DMS114 treated with DMSO at 0.1 percent for 48 hours (cell line): Measurements from ENCODE around the gene CALHM1.
"Not testable (repeated sequence)": the region's sequence is repeated elsewhere in the genome, so short reads cannot be mapped to it uniquely, and the experiment has no call there.

Experiments
- DNase-seq: peaks from one replicate; lab custom pipeline; 2025; ENCODE audit not compliant: unreplicated experiment; lab: John Stamatoyannopoulos, UW

The CALHM1 gene

DNA sequence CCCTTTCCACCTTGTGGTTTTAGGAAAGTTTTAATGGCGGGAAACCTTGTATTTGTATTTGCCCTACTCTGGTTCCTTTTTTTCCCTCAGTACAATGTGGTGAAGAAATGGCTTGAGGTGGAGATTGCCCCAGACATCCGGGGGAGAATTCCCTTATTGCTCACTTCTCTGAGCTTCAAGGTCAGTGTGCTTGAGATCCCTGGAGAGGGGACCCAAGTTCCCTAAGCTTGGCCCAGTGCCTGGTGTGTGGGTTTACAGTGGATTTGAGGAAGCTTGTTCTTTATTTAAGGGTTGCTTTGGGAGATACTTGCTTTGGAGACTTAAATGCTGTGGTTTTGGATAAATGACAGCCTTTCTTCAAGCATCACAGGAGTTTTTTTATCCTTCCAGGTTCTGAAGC, 24.8 kb downstream of the CALHM1 start:
- no peak for DNase-seq

DNA sequence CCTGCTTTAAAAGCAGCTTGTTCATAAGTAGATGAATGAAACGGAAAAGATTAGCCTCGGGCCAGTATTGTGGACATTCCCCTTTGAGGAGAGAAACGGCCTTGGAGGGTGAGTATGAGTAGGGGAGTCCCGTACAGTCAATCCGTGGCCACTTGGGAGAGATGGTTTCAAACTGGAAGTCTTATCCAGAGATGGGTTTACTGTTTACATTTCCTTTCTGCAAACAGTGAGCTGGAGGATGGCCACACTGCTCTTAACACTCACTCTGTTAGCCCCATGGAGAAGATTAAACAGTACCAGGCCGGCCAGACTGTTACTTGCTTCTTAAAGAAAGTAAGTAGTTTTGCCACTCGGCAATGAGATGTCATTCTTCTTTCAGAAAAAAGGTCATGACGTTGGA, 26.8 kb downstream of the CALHM1 start:
- no peak for DNase-seq

DNA sequence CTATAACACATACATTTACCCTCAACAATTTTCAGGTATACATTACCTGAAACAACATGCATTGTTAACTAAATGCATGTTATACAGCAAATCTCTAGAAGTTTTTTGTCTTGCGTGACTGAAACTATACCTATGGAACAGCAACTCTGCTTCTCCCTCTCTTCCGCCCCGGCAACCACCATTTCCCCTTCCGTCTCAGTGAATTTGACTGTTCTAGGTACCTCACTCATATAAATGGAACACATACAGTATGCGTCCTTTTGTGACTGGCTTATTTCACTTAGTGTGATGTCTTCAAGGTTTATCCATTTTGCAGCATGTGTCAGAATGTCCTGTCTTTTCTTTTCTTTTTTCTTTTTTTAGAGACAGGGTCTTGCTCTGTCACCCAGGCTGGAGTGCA, 29.1 kb downstream of the CALHM1 start:
- no peak for DNase-seq

DNA sequence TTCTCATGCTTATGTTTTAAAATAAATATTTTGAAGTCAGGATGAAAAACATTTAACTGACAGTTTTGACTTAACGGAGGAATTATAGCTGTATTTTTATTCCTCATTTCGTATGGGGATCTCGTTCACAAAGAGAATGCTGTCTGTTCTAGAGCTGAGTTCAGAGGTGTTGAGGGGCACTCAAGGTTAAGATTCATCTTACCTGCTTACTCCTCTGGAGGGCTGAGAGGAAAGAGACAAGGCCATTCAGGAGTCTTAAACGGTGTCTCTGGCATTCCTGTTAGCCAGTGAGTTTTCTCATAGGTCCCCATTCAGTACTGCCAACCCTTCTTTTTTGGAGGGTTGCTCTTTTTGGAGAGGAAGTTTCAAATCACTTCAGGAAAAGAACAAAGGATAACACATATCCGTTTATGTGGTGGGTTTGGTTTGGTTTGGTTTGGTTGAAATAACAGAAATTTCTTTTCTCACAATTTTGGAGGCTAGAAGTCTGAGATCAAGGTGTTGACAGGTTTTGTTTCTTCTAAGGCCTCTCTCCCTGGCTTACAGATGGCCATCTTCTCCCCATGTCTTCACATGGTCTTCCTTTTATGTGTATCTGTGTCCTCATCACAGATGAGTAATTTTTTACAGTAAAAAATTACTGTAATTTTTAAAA, 29.6 kb downstream of the CALHM1 start:
- no peak for DNase-seq

DNA sequence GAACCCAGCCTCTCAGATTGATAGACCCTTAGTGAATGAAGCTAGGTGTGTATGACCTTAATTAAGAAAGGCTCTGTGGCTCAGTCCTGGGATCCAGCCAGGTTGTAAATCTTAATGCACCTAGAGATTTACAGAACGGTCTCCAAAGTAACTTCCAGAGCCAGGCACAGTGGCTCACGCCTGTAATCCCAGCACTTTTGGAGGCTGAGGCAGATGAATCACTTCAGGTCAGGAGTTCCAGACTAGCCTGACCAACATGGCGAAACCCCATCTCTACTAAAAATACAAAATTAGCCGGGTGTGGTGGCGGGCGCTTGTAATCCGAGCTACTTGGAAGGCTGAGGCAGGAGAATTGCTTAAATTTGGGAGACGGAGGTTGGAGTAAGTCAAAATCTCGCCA, 30.8 kb downstream of the CALHM1 start:
- DNase-seq, result no peak

DNA sequence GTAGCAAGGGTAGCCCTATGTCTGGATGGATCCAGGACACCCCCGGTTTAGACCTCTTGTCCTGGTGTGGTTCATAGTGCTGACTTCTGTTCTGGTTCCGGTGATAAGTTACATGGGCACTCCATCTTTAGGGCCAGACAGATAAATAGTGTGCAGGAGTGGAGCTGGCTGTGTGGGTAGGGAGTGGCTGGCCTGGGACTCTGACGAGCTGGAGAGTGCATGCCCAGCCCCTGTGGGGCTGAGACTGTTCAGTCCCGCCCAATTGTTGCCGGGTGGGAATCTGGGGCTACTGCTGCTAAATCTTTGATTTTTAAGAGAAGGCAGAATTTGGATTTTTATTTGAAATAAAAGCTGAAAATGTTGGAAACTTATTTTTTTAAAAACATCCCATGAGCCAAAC, 35.0 kb downstream of the CALHM1 start:
- no peak for DNase-seq

DNA sequence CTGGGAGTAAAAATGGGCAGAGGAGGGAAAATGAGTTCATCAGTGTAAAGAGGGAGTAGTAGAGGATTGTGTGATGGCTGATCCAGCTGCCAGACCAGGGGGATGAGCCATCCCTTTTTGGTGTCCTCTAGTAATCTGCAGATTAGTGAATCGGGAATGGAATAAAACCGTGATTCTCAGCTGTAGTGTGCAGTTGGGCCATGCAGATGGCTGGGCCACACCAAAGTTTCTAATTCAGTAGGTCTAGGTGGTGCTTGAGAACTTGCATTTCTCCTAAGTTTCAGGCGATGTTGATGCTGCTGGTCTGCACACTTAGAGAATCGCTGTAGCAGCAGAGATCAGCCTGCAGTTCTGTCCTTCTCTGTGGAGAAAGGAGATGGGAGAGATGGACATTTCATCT, 39.6 kb downstream of the CALHM1 start:
- DNase-seq, result no peak

DNA sequence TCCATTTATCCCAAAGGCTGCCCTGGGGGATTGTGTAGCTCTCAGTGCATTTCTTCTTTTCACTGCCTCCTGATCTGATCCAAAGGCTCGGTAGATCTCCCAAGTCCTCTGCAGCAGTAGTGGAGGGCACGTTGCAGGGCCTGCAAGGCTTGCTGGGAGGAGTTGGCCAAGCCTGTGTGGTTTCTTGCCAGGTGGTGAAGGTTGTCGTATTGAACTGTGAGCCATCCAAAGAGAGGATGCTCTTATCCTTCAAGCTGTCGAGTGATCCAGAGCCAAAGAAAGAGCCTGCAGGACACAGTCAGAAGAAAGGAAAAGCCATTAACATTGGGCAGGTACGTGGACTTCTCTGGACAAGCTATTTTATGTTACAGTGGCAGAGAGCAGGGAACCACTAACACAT, 41.1 kb downstream of the CALHM1 start:
- DNase-seq, result no peak

DNA sequence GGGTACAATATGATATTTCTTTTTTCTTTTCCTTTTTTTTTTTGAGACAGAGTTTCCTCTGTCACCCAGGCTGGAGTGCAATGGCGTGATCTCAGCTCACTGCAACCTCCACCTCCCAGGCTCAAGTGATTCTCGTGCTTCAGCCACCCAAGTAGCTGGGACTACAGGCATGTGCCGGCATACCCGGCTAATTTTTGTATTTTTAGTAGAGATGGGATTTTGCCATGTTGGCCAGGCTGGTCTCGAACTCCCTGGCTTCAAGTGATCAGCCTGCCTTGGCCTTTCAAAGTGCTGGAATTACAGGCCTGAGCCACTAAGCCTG, 41.6 kb downstream of the CALHM1 start:
- not testable (repeated sequence) for DNase-seq

DNA sequence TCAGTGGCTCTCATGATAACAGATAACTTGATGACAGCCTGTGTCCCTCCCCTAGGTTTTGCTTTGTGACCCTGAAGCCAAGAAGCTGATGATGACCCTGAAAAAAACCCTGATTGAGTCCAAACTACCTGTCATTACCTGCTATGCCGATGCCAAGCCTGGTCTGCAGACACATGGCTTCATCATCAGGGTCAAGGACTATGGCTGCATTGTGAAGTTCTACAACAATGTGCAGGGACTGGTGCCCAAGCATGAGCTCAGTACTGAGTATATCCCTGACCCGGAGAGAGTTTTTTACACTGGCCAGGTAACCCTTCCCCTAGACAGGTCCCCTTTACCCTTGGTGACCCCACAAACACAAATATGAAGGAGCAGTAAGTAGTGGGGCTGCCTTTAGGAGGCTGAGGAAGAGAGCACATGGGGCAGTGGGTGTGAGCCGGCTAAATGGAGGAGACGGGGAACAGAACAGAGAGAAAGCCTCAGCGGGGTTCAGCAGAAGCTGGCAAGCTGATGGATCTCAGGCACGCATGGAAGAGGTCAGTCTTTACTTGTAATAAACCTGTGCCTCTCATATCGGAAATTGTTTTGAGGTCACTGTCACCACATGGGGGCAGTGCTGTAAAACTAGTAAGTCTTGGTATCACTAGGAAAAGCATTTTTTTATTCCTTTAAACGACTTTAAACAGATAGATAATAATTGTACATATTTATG, 42.1 kb downstream of the CALHM1 start:
- DNase-seq, result peak; percentile 43

DNA sequence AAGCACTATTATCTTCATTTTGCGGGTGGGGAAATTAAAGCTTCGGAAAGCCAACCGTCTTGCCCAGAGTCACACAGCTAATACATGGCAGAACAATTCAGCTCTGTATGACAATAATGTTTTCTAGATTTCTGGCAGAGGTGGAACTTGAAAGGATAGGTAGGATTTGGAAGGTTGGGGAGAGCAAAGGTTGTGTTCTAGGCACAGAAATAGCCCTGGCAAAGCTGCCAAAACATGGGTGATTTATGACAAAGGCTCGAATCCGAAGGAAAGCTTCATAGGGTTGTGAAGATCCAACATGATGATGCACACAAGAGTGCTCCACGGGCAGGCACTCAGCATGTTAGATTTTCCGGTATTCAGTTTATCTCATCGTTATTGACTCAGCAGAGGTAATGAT, 43.1 kb downstream of the CALHM1 start:
- DNase-seq, result no peak

DNA sequence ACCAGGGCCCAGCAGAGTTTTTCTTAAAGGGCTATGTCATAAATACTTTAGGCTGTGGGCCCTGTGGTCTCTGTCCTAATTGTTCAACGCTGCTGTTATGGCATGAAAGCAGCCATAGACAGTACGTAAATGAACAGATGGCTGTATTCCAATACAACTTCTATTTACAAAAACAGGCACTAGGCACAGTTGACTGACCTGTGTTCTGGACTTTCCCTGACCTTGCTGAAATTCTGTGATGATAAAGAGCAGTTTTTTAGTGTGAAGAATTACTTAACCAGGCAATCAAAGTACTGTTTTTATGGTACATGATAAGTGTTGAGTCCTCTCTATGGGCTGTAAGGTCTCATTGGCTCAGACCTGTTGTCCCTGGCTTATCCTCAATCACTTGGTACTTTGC, 45.1 kb downstream of the CALHM1 start:
- no peak for DNase-seq
